HepG2 (cell line): ENCODE data around the gene METTL13. TPM values are rescaled to one million over a fixed set of nuclear protein-coding genes. Genes with fewer than 3 reads are reported as not detected.

Experiments used
- ATAC-seq: fragments of 200-7000 bp; cut with Tn5 transposase; 3 replicates; pipeline ENCODE4 v1.9.1; 2020; ENCODE audit warnings: mild to moderate bottlenecking, moderate library complexity
- BruUV-seq: library from RNA; stranded (reverse); fragments of 400-500 nt; replicated peaks from 2 replicates; lab custom pipeline; 2021; lab: Mats Ljungman, UMichigan
- CTCF ChIA-PET: fragments of 300-600 bp; formaldehyde crosslinking; extraction: SDS; loops from one replicate; lab custom pipeline; 2021; ENCODE audit warnings: low total read pairs, inconsistent platforms, low intra/inter-chr PET ratio; lab: Yijun Ruan, JAX
- POLR2A ChIA-PET: fragments of 350-600 bp; sonication (Branson Sonifier 250); formaldehyde crosslinking; loops from one replicate; lab custom pipeline; 2020; ENCODE audit warnings: antibody characterized with exemption, inconsistent platforms; lab: Yijun Ruan, JAX
- DNase-seq: peaks from one replicate; pipeline ENCODE4 v3.0.0-alpha.2; 2015; ENCODE audit warnings: low spot score
- FAIRE-seq: peaks from 3 replicates; lab custom pipeline; 2011; peaks lifted over from hg19 to GRCh38; lab: Jason Lieb, UNC
- H2AFZ ChIP-seq: one replicate; pipeline ENCODE4 v1.6.1; 2011; ENCODE audit warnings: low read length, inconsistent platforms
- H3K27ac ChIP-seq: fragments of 300-600 bp; 3 replicates; pipeline ENCODE4 v1.8.0; 2011; ENCODE audit warnings: mixed run types, mild to moderate bottlenecking, mixed read lengths, low read length, inconsistent platforms; ENCODE audit not compliant: insufficient read depth; ENCODE audit errors: extremely low read length
- H3K27me3 ChIP-seq, 2 experiments: fragments of 200-600 bp in 1 of 2; 2 replicates in 1 of 2; 3 replicates in 1 of 2; pipeline versions ENCODE4 v1.6.0 to v1.8.0; 2011; ENCODE audit warnings: low read length in 2 of 2, mild to moderate bottlenecking in 2 of 2, moderate library complexity in 2 of 2, inconsistent platforms in 1 of 2; ENCODE audit not compliant: insufficient read depth in 2 of 2, control insufficient read depth in 1 of 2
- H3K36me3 ChIP-seq, 2 experiments: fragments of 200-600 bp in 1 of 2; replicated peaks in 1 of 2; 2 replicates in 1 of 2; 3 replicates in 1 of 2; pipeline versions ENCODE4 v1.5.1 to v1.8.0; 2011; ENCODE audit warnings: low read length in 2 of 2, inconsistent platforms in 1 of 2; ENCODE audit not compliant: insufficient read depth in 2 of 2, control insufficient read depth in 1 of 2
- H3K4me1 ChIP-seq: 2 replicates; pipeline ENCODE4 v1.5.1; 2012; ENCODE audit warnings: low read length, inconsistent platforms; ENCODE audit not compliant: insufficient read depth
- H3K4me2 ChIP-seq: 2 replicates; pipeline ENCODE4 v1.6.0; 2011; ENCODE audit warnings: low read depth, low read length, inconsistent platforms
- H3K4me3 ChIP-seq, 3 experiments: fragments of 200-600 bp in 1 of 3; sonication (generic), shearing (Covaris generic) in 1 of 3; replicated peaks in 1 of 3; 2 replicates each; pipeline ENCODE4 v1.5.1; 2011 to 2016; ENCODE audit warnings: low read length in 3 of 3, inconsistent platforms in 2 of 3, low read depth in 2 of 3, mild to moderate bottlenecking in 2 of 3, control low read depth in 1 of 3, mixed read lengths in 1 of 3; ENCODE audit not compliant: insufficient read depth in 1 of 3
- H3K79me2 ChIP-seq: one replicate; pipeline ENCODE4 v1.6.1; 2011; ENCODE audit warnings: low read length, inconsistent platforms; ENCODE audit not compliant: insufficient read depth
- H3K9ac ChIP-seq: 2 replicates; pipeline ENCODE4 v1.6.0; 2011; ENCODE audit warnings: mild to moderate bottlenecking, low read depth, low read length, inconsistent platforms; ENCODE audit not compliant: insufficient read depth
- H3K9me3 ChIP-seq: 2 replicates; pipeline ENCODE4 v1.5.1; 2012; ENCODE audit warnings: mild to moderate bottlenecking, low read length
- H4K20me1 ChIP-seq: 2 replicates; pipeline ENCODE4 v1.6.0; 2011; ENCODE audit warnings: inconsistent platforms, mild to moderate bottlenecking, low read length, moderate library complexity; ENCODE audit not compliant: insufficient read depth
- DBP ChIP-seq: sonication (generic); formaldehyde crosslinking; IDR thresholded peaks from 2 replicates; pipeline ENCODE4 v1.4.0; 2020; ENCODE audit warnings: missing genetic modification reagents; ENCODE audit errors: not compliant biosample characterization
- EHMT2 ChIP-seq: fragments of 200-600 bp; sonication (generic); IDR thresholded peaks from 2 replicates; pipeline ENCODE4 v1.7.0; 2017; ENCODE audit warnings: antibody characterized with exemption, low read depth, low read length, borderline replicate concordance
- FOXK1 ChIP-seq: sonication (generic); formaldehyde crosslinking; IDR thresholded peaks from 2 replicates; pipeline ENCODE4 v1.4.0; 2020; ENCODE audit warnings: low read depth, missing genetic modification reagents, borderline replicate concordance
- GTF2F1 ChIP-seq: fragments of 150-350 bp; IDR thresholded peaks from 2 replicates; pipeline ENCODE4 v1.6.1; 2014; ENCODE audit warnings: low read length
- KLF11 ChIP-seq: IDR thresholded peaks from 2 replicates; pipeline ENCODE4 v1.6.1; 2016; ENCODE audit warnings: missing compliant biosample characterization
- MAX ChIP-seq: IDR thresholded peaks from 2 replicates; pipeline ENCODE4 v1.6.1; 2012; ENCODE audit warnings: inconsistent platforms
- REL ChIP-seq: sonication (generic); formaldehyde crosslinking; conservative IDR thresholded peaks from 2 replicates; pipeline ENCODE4 v1.8.0; 2022; ENCODE audit warnings: mild to moderate bottlenecking, missing genetic modification reagents, moderate library complexity
- TBP ChIP-seq: sonication (generic); formaldehyde crosslinking; IDR thresholded peaks from 2 replicates; pipeline ENCODE4 v1.5.0; 2020; ENCODE audit warnings: missing genetic modification reagents
- TRAFD1 ChIP-seq: sonication (generic); formaldehyde crosslinking; IDR thresholded peaks from 2 replicates; pipeline ENCODE4 v1.5.1; 2020; ENCODE audit warnings: missing genetic modification reagents, mild to moderate bottlenecking, borderline replicate concordance
- ZBTB34 ChIP-seq: sonication (generic); formaldehyde crosslinking; IDR thresholded peaks from 2 replicates; pipeline ENCODE4 v1.8.0; 2022; ENCODE audit warnings: mild to moderate bottlenecking, missing genetic modification reagents
- ZNF235 ChIP-seq: sonication (generic); formaldehyde crosslinking; IDR thresholded peaks from 2 replicates; pipeline ENCODE4 v1.8.1; 2023; ENCODE audit warnings: mild to moderate bottlenecking, missing genetic modification reagents, borderline replicate concordance
- ZNF251 ChIP-seq: sonication (generic); formaldehyde crosslinking; IDR thresholded peaks from 2 replicates; pipeline ENCODE4 v1.9.0; 2021; ENCODE audit warnings: mild to moderate bottlenecking, missing genetic modification reagents
- WGBS: methylation state at CpG from one replicate; pipeline ENCODE4 v1.1.6; 2017; ENCODE audit warnings: low lambda C conversion rate; 5-methylcytosine and 5-hydroxymethylcytosine counted together
- in situ Hi-C: cut with HindIII; loops from 2 replicates; pipeline ENCODE4 v1.10.0; 2017; ENCODE audit warnings: low pct_unique_long_range_greater_than_20kb; ENCODE audit not compliant: extremely low pct_ligation_motif_present
- intact Hi-C: fragments of 100-400 bp; cut with micrococcal nuclease; formaldehyde crosslinking; loops from one replicate; pipeline ENCODE4 v1.10.0; 2022; ENCODE audit not compliant: unreplicated experiment
- polyA plus RNA-seq, 8 experiments: library from polyadenylated mRNA; depleted of rRNA in 3 of 8; stranded (reverse) in 7 of 8; unstranded in 1 of 8; fragments of >200 nt; fragmentation: Illumina TruSeq in 4 of 8; extraction: Trizol in 4 of 8; gene quantifications; 2 replicates each; pipeline versions ENCODE4 v1.2.1 to v1.2.3, GENCODE V29; 2011 to 2016; ENCODE audit warnings: low read depth in 4 of 8, missing spikeins in 1 of 8, mixed read lengths in 1 of 8; ENCODE audit not compliant: insufficient read depth in 1 of 8
- total RNA-seq, 5 experiments: library from RNA; depleted of rRNA; stranded (reverse); fragments of >200 nt; fragmentation: Illumina TruSeq; extraction: Trizol; gene quantifications; 2 replicates each; pipeline ENCODE4 v1.2.3, GENCODE V29; 2016; ENCODE audit warnings: low read depth in 1 of 5

Gene METTL13
- total and polyA plus RNA-seq, 2 of the 13 experiments (the other 11 are each of a cell fraction or from before 2014, with no cell fraction given): 18.6 to 22.8 TPM

- TF ChIP-seq DBP: no peak
Measured at GRCh38 chr1:171800342-171800741, 18.9 kb downstream of the METTL13 start (continued).

- FAIRE-seq (no peak), ATAC-seq (no peak), DNase-seq (no peak)
- Histone ChIP-seq H3K4me1 (no peaks in the 10 kb centered on the region), H3K4me2 (no peak overlapping the region), H3K27me3 (no peaks in the 10 kb centered on the region), H3K9me3 (no peaks in the 10 kb centered on the region), H3K36me3 (peaks cover 5 to 15% of the 10 kb centered on the region in 2 experiments; a peak in 4 of 5 replicates), H3K4me3 (no peak overlapping the region), H2AFZ (no peak overlapping the region), H3K9ac (no peak overlapping the region), H3K27ac (no peak overlapping the region), H3K79me2 (no peaks in the 10 kb centered on the region), H4K20me1 (no peaks in the 10 kb centered on the region)
- POLR2A ChIA-PET: interaction anchor here (1.1 kb wide), 1 partner anchor 20 kb away, joined by 5 read pairs; the partner anchor contains the start of gene METTL13
- BruUV-seq: no TSS peak
- CTCF ChIA-PET: interaction anchor here (3.1 kb wide), 1 partner anchor 184 kb away, joined by 23 read pairs; no protein-coding TSS in a partner anchor
- intact Hi-C loops: loop anchor here (1.0 to 2.0 kb wide), 2 partner anchors 184 to 598 kb away; no protein-coding TSS in a partner anchor
- WGBS: 72% methylated on average over 3 of the region's 3 CpGs
- in situ Hi-C loops: loop anchor here (5.0 kb wide), 1 partner anchor 181 kb away; no protein-coding TSS in a partner anchor
- TF ChIP-seq GTF2F1 (no peak), ZBTB34 (CRISPR knock-in tag) (no peak), TRAFD1 (CRISPR knock-in tag) (no peak), MAX (no peak), ZNF251 (CRISPR knock-in tag) (no peak), KLF11 (CRISPR knock-in tag) (no peak), FOXK1 (CRISPR knock-in tag) (no peak), TBP (CRISPR knock-in tag) (no peak), REL (CRISPR knock-in tag) (no peak), EHMT2 (no peak), ZNF235 (CRISPR knock-in tag) (no peak)
Measured at GRCh38 chr1:171800851-171801250, 19.4 kb downstream of the METTL13 start.
